Activated CD4-positive, alpha-beta T cell treated with anti-CD3 and anti-CD28 coated beads, Interleukin-2, amount 50 U/mL, for 48 hours (primary cell): Measurements from ENCODE around the gene OPCML.
A peak's percentile ranks its signal among the peaks of the same experiment; 100 is the strongest.

Source experiments
- DNase-seq, 2 experiments: peaks; one replicate each; pipeline ENCODE4 v3.0.0-alpha.2; 2020

Gene OPCML

DNA sequence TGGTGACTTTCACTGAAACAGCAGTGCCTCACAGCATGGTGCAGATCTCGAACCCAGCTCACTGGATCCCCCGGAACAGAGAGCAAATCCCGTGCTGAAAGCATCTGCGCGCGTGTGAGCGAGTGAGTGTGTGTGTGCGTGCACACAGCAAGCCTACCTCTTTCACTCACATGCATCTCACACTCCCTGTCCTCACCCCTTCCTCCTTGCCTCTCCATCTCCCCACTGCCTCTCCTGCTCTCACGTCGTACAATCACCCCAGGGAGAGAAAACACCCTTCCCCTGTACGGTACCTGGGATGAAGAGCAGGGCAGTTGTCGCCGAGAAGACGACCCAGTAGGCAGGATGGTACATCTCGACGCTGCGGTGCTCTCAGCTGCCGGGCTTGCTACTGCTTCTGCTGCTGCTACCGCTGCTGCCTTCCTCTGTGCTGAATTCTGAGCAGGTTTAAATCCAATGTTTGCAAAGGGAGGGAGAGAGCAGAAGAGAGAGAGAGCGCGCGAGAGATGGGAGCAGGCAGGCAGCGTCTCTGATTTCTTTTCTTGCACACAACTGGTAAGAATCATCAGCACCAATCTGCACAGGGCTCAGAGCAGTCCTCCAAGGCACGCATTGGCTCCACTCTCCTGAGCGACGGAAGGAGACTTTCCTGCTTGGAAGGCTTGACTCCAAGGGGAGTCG is at the start of gene OPCML:
Gene OPCML, minus strand, starts transcription at position 531 of the 681 bp plus-strand sequence.
- DNase-seq, result no peak

- no peak for DNase-seq
These were observed 48.8 kb upstream of the OPCML start for GRCh38 chr11:133581091-133581490.

DNA sequence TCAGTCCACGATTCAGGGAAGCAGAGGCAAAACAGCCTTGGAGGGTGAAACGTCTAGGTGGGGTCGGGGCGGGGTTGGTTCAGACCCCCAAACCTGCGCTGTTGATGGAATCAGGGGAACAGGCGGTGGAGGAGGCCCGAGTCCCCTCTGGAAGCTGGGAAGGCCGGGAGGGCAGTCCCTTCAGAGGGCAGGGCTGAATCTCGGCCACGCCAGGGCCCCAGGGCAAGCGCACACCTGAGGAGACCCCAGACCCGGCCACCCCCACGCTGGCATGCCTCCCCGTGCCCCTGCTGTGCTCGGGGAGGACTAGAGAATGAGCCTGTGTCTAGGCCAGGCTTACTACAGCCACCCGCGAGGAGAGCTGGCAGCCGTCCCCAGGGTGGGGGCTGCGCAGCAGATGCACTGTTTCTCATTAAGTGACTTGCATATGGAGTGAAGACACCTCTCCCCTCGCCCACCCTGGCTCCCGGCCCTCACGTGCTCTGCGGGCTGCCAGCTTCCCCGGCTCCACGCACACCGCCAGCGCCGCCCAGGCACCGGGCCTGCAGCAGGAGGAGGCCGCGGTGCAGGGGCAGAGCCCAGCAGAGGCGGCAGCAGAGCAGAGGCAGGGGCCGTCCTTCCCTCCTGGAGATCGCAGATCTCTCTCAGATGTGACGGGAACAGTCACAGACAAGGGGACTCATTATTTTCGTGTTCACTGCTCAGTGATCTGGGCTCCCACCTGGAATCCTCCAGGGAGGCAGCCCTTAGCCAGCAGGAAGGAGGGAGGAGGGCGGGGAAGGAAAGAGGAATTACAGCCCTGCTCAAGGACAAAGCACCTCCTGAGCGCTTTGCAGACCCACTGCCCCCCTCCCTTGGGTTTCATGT is 47.1 kb upstream of the OPCML start:
- DNase-seq, result no peak

- DNase-seq, result no peak
These were observed 45.1 kb upstream of the OPCML start for GRCh38 chr11:133577403-133577802.

- DNase-seq, result peak in 1 of 2 experiments; percentile 3
These were observed 44.0 kb upstream of the OPCML start for GRCh38 chr11:133576351-133576750.

- DNase-seq, result no peak
These were observed 40.8 kb upstream of the OPCML start for GRCh38 chr11:133573081-133573480.

DNA sequence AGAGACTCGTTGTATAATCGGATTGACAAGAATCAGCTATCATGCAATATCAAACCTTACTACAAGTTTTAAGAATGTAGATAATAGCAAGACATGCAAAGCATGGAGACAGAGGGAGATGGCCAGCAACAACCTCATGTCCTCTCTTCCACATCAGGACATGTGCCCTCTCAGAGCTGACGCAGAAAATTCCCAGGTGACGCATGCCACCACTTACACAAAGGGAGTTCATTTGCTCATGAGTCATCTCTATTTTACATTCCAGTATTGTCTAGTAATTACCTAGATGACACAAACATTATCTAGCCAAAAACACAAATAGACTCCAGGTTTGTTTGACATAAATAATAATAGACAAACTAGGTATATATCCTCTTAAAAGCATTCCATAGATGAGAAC is 38.1 kb upstream of the OPCML start:
- DNase-seq, result no peak

- no peak for DNase-seq
These were observed 31.3 kb upstream of the OPCML start for GRCh38 chr11:133563505-133564025.

GRCh38 chr11:133560472-133560855 is 28.2 kb upstream of the OPCML start:
- DNase-seq, result no peak

- no peak for DNase-seq
These were observed 27.7 kb upstream of the OPCML start for GRCh38 chr11:133559833-133560471.

GRCh38 chr11:133559382-133559781 is 27.1 kb upstream of the OPCML start:
- no peak for DNase-seq

GRCh38 chr11:133555034-133555433 is 22.7 kb upstream of the OPCML start:
- DNase-seq, result no peak

GRCh38 chr11:133553885-133554740 is 21.8 kb upstream of the OPCML start:
- no peak for DNase-seq

- no peak for DNase-seq
These were observed 20.6 kb upstream of the OPCML start for GRCh38 chr11:133552938-133553337.

GRCh38 chr11:133551064-133551463 is 18.8 kb upstream of the OPCML start:
- no peak for DNase-seq

DNA sequence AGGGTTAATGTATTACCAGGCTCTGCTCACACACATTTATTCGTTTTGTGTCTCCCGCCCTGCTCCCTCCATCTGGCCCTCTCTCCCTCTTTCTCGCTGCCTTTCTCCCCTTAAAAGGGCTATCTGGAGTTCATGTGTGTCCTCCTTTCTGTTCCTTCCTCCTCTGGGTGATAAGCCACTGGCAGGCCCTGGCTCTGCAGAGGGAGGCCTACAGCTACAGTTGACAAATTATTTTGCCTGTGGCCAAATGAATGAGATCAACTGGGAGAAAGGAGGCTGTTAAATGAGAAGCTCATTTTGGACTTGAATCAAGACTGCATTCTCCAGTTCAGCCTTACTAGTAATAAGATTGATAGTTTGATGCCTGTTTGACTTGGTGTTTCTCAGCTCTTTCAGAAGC is 17.5 kb upstream of the OPCML start:
- no peak for DNase-seq

GRCh38 chr11:133548641-133549040 is 16.3 kb upstream of the OPCML start:
- DNase-seq, result no peak

DNA sequence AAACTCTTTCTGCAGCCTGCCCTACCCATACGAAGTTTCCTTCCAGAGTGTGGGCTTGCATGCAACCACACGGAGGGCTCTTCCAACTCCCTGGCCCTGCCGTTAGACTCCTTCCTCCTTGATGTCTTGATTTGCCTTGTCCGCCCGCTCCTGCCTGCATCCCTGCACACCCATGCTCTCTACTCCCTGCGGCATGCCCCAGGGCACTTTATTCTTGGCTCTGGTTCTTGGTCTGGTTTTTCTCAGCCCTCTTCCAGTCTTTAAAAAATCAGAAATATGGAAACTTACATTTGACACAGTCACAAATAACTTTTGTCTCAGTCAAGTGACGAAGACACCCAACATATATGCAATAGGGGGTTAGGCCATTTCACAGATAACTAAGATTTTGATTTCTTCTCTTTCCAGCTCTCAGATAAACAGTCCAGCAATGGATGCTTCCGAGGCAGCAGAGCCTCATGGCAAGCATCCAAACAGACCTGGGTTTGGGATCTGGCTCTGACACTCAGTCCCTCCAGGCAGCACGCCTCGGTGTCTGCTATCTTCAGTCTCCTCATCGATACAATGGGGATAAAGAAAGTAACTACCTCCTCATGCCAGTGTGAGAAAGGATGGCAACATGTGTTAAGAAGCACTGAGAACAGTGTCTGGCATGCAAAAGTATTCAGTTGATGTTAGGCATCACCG is 15.7 kb upstream of the OPCML start:
- no peak for DNase-seq

DNA sequence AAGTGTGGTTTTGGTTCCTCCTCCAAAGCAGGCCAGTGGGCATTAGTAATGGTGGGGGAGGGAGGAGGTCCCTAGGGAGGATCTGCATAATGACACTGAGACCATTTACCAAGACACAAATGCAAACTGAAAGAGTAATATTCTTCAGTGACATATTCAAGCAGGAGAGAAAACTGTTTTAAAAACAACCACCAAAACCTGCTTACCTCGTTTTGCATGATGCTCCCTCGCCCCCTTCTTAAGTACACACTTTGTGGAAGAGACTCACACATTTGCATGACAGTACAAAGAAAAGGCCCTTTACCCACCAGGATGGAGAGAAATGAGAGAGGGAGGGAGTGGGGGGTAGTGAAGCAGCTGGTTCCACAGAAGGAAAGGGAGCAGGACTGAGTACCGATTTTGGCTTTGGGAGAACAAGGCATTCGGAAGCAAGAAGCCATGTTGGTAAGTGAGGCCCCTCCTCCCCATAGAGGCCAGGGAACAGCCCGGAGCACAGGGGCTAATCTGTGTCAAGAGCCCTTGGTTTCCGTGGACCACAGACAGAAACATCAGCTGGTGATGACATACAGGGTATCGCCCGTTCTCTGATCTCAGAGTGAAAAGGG is 13.0 kb upstream of the OPCML start:
- no peak for DNase-seq

- DNase-seq, result no peak
These were observed 9.4 kb upstream of the OPCML start for GRCh38 chr11:133541720-133542095.

GRCh38 chr11:133541021-133541719 is 8.9 kb upstream of the OPCML start:
- DNase-seq, result no peak
